ENCODE results near the gene SNX8. TPM values are rescaled to one million over a fixed set of nuclear protein-coding genes. Genes with fewer than 3 reads are reported as not detected.

Gene SNX8
- total and polyA plus RNA-seq, 2 donors (not counting 3 experiments of a cell fraction or from before 2014, with no cell fraction given): 24.5 to 50.3 TPM

DNA sequence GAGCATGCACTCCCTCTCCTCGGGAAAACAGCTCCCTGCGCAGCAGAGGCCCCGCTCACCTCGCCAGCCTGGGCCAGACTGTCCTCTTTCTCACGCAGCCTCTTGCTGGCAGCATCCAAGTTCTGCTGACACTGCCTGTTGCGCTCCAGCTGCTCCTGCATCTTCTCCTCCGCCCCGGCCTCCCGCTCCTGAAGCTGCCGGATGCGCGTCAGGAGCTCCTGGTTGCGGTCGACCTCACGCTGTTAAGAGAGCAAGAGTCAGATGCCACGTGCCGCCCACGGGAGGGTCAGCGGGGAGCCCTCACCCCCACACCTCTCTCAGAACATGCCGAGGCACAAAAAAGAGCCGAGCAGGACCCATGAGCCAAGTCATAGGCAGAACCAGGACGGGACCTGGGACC, 91.7 kb downstream of the SNX8 start:
- BruUV-seq (replicated peaks): no TSS peak
- ChIA-PET CTCF (no interaction called here), POLR2A (no interaction called here)
- Histone ChIP-seq H4K20me1 (replicated peaks; ENCODE audit: control insufficient read depth, extremely low read depth, insufficient read depth, low read length) (no peaks in the 10 kb centered on the region), H3K36me3 (ENCODE audit: control insufficient read depth in 2 of 2, extremely low read depth in 1 of 2, insufficient read depth in 2 of 2, low read length in 2 of 2) (peaks cover 8 to 35% of the 10 kb centered on the region in 2 experiments), H3K4me1 (ENCODE audit: control insufficient read depth, extremely low read depth, insufficient read depth, low read length) (no peaks in the 10 kb centered on the region), H3K27ac (ENCODE audit: insufficient read depth, low read depth, low read length) (no peak overlapping the region), H3K27me3 (ENCODE audit: control insufficient read depth in 2 of 2, insufficient read depth in 2 of 2, low read length in 2 of 2) (no peaks in the 10 kb centered on the region), H3K79me2 (ENCODE audit: control insufficient read depth, insufficient read depth, low read length) (peaks cover 2% of the 10 kb centered on the region), H3K4me2 (ENCODE audit: insufficient read depth, low read length) (no peak overlapping the region), H3K9me1 (replicated peaks; ENCODE audit: control insufficient read depth, extremely low read depth, insufficient read depth, low read length) (no peaks in the 10 kb centered on the region), H3K9me3 (replicated peaks; ENCODE audit: control insufficient read depth, insufficient read depth, low read length) (no peaks in the 10 kb centered on the region), H3K4me3 (replicated peaks in 1 of 3; ENCODE audit: insufficient read depth in 1 of 3, low read depth in 1 of 3, low read length in 3 of 3) (no peak overlapping the region), H2AFZ (ENCODE audit: low read depth, low read length) (no peak overlapping the region), H3K9ac (replicated peaks; ENCODE audit: extremely low read depth, insufficient read depth, low read length) (no peak overlapping the region)
- DNase-seq (ENCODE audit: low read depth, low spot score) (no peak), FAIRE-seq (no peak)
- dilution Hi-C loops (cut with MboI; ENCODE audit: extremely low pct_ligation_motif_present, low sequenced_read_pairs): no loop called here
- intact Hi-C loops (cut with micrococcal nuclease): no loop called here
- TF ChIP-seq POLR2AphosphoS5 (IDR thresholded peaks at IDR 0.05; ENCODE audit: insufficient read depth, low read depth, low read length): no peak
- TF ChIP-seq FOS (IDR thresholded peaks at IDR 0.05; ENCODE audit: borderline replicate concordance, insufficient read depth, low read length): no peak
- no peak for TF ChIP-seq MYC (IDR thresholded peaks at IDR 0.05; ENCODE audit: low read depth, low read length)
- no peak for TF ChIP-seq GATA2 (IDR thresholded peaks at IDR 0.05; ENCODE audit: insufficient read depth, insufficient read length, low read depth, low read length)
- TF ChIP-seq, protein P1, sequence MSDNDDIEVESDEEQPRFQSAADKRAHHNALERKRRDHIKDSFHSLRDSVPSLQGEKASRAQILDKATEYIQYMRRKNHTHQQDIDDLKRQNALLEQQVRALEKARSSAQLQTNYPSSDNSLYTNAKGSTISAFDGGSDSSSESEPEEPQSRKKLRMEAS (IDR thresholded peaks at IDR 0.05; ENCODE audit: insufficient read depth, insufficient read length): no peak
- TF ChIP-seq, protein P2, sequence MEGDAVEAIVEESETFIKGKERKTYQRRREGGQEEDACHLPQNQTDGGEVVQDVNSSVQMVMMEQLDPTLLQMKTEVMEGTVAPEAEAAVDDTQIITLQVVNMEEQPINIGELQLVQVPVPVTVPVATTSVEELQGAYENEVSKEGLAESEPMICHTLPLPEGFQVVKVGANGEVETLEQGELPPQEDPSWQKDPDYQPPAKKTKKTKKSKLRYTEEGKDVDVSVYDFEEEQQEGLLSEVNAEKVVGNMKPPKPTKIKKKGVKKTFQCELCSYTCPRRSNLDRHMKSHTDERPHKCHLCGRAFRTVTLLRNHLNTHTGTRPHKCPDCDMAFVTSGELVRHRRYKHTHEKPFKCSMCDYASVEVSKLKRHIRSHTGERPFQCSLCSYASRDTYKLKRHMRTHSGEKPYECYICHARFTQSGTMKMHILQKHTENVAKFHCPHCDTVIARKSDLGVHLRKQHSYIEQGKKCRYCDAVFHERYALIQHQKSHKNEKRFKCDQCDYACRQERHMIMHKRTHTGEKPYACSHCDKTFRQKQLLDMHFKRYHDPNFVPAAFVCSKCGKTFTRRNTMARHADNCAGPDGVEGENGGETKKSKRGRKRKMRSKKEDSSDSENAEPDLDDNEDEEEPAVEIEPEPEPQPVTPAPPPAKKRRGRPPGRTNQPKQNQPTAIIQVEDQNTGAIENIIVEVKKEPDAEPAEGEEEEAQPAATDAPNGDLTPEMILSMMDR (IDR thresholded peaks at IDR 0.05; ENCODE audit: extremely low read depth in 1 of 2, insufficient read depth in 1 of 2, low read depth in 1 of 2, low read length in 2 of 2): no peak
- TF ChIP-seq POLR2A (IDR thresholded peaks at IDR 0.05; ENCODE audit: low read depth, low read length): no peak
- no peak for TF ChIP-seq EZH2 (IDR thresholded peaks at IDR 0.05; ENCODE audit: borderline replicate concordance, low read depth, low read length, severe bottlenecking)
- TF ChIP-seq JUN (IDR thresholded peaks at IDR 0.05; ENCODE audit: borderline replicate concordance, insufficient read depth, insufficient read length, low read depth): no peak

All from endothelial cell of umbilical vein (primary cell).